GM12864 (cell line): ENCODE measurements around the gene FARSB.

Experiments used
- DNase-seq: peaks from one replicate; pipeline ENCODE4 v3.0.0-alpha.2; 2011; ENCODE audit warnings: low read depth
- H3K4me3 ChIP-seq: 2 replicates; pipeline ENCODE4 v1.5.1; 2011; ENCODE audit warnings: mild to moderate bottlenecking, low read depth, low read length, control low read depth
- TF ChIP-seq, protein P1 (sequence below): IDR thresholded peaks from 2 replicates; pipeline ENCODE4 v1.5.1; 2011; ENCODE audit warnings: low read depth, mild to moderate bottlenecking, moderate library complexity, low read length, control low read depth, inconsistent platforms; ENCODE audit errors: missing control alignments

The FARSB gene

GRCh38 chr2:222663479-222663878 lies 7.6 kb upstream of the FARSB start:
- TF ChIP-seq, protein P1, sequence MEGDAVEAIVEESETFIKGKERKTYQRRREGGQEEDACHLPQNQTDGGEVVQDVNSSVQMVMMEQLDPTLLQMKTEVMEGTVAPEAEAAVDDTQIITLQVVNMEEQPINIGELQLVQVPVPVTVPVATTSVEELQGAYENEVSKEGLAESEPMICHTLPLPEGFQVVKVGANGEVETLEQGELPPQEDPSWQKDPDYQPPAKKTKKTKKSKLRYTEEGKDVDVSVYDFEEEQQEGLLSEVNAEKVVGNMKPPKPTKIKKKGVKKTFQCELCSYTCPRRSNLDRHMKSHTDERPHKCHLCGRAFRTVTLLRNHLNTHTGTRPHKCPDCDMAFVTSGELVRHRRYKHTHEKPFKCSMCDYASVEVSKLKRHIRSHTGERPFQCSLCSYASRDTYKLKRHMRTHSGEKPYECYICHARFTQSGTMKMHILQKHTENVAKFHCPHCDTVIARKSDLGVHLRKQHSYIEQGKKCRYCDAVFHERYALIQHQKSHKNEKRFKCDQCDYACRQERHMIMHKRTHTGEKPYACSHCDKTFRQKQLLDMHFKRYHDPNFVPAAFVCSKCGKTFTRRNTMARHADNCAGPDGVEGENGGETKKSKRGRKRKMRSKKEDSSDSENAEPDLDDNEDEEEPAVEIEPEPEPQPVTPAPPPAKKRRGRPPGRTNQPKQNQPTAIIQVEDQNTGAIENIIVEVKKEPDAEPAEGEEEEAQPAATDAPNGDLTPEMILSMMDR = no peak

GRCh38 chr2:222656526-222657446 lies 894 bp upstream of the FARSB start:
- peak overlapping the region; percentile 66 for H3K4me3 ChIP-seq
- no peak for DNase-seq
- TF ChIP-seq, protein P1 = no peak

More at GRCh38 chr2:222663479-222663878, 7.6 kb upstream of the FARSB start:
- no peak overlapping the region for H3K4me3 ChIP-seq
- DNase-seq = no peak

GRCh38 chr2:222653280-222653679 lies 2.6 kb downstream of the FARSB start:
- no peak overlapping the region for H3K4me3 ChIP-seq
- DNase-seq = no peak
- TF ChIP-seq, protein P1 = no peak

GRCh38 chr2:222652491-222653255 lies 3.2 kb downstream of the FARSB start:
- TF ChIP-seq, protein P1 = no peak
- no peak overlapping the region for H3K4me3 ChIP-seq
- DNase-seq = no peak

DNA sequence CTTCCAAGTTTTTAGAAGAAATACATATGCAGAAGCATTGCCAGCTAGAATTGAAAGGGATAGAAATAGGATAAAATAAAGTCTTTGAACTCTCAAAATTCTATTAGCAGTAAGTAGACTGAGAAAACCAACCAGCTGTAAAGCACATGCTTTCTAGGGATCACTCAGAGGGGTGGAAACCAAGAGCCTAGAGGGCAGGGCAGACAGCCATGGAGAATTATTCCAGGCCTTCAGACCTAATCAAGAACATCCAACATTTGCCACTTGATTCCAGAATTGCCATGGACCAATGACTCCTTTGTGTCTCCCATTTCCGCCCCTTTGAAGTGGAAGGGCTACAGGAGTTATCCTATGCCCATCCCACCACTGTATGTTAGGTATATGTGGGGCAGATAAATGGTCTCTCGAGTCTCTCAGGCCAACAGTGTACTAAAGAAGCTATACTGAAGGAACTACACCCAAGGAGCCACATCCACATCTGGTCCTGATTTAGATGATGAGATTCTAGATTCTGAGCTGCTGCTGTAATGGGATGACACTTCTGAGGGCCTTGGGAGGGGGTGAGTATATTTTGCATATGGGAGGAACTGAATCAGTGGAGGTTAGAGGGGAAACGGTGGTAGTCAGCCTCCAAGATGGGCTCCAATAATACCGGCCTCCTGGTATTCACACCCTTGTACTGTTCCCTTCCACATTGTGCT lies 4.0 kb downstream of the FARSB start:
- TF ChIP-seq, protein P1 = no peak
- no peak for DNase-seq
- H3K4me3 ChIP-seq = no peak overlapping the region

- DNase-seq = no peak
- TF ChIP-seq, protein P1 = no peak
- no peak overlapping the region for H3K4me3 ChIP-seq
Measured at GRCh38 chr2:222649801-222650200, 6.1 kb downstream of the FARSB start.
